OCI-LY7 (cell line): ENCODE measurements around the gene RBM33. TPM values are rescaled to one million over a fixed set of nuclear protein-coding genes. Genes with fewer than 3 reads are reported as not detected.

Source experiments
- BruUV-seq: library from RNA; stranded (reverse); fragments of 400-500 nt; replicated peaks from 2 replicates; lab custom pipeline; 2021; lab: Mats Ljungman, UMichigan
- CTCF ChIA-PET: fragments of 300-600 bp; sonication (Branson Sonifier 250); formaldehyde crosslinking; loops from one replicate; lab custom pipeline; 2022; ENCODE audit warnings: antibody characterized with exemption; ENCODE audit not compliant: unreplicated experiment; lab: Charles Lee
- POLR2A ChIA-PET: fragments of 300-600 bp; sonication (Branson Sonifier 250); formaldehyde crosslinking; loops from one replicate; lab custom pipeline; 2022; ENCODE audit warnings: antibody characterized with exemption; lab: Charles Lee
- DNase-seq: peaks from one replicate; pipeline ENCODE4 v3.0.0-alpha.2; 2015; ENCODE audit warnings: low spot score
- H2AFZ ChIP-seq: fragments of 200-600 bp; sonication (generic), shearing (Covaris generic); 2 replicates; pipeline ENCODE4 v1.6.1; 2014; ENCODE audit warnings: mild to moderate bottlenecking, antibody characterized with exemption, low read length, moderate library complexity
- H3K27ac ChIP-seq: fragments of 200-600 bp; sonication (generic); 2 replicates; pipeline ENCODE4 v1.5.1; 2014; ENCODE audit warnings: mixed run types, low read depth, mild to moderate bottlenecking, moderate library complexity, low read length, inconsistent platforms; ENCODE audit not compliant: poor library complexity, severe bottlenecking
- H3K36me3 ChIP-seq: fragments of 200-600 bp; sonication (generic); 2 replicates; pipeline ENCODE4 v1.6.1; 2014; ENCODE audit warnings: mild to moderate bottlenecking, antibody characterized with exemption, low read length, moderate library complexity, mixed read lengths; ENCODE audit not compliant: insufficient read depth
- H3K4me1 ChIP-seq: fragments of 200-600 bp; sonication (generic); 2 replicates; pipeline ENCODE4 v1.5.1; 2014; ENCODE audit warnings: mild to moderate bottlenecking, low read length; ENCODE audit not compliant: insufficient read depth, poor library complexity, severe bottlenecking
- H3K4me2 ChIP-seq: fragments of 200-600 bp; sonication (generic); 2 replicates; pipeline ENCODE4 v1.6.1; 2014; ENCODE audit warnings: mild to moderate bottlenecking, low read length
- H3K4me3 ChIP-seq: fragments of 200-600 bp; sonication (generic); 2 replicates; pipeline ENCODE4 v1.5.1; 2014; ENCODE audit warnings: mild to moderate bottlenecking, low read depth, low read length; ENCODE audit not compliant: poor library complexity, severe bottlenecking
- H3K79me2 ChIP-seq: fragments of 200-600 bp; sonication (generic); 2 replicates; pipeline ENCODE4 v1.6.1; 2016; ENCODE audit warnings: low read depth, mild to moderate bottlenecking, low read length, moderate library complexity, mixed read lengths; ENCODE audit not compliant: insufficient read depth
- H3K9me2 ChIP-seq: fragments of 200-600 bp; sonication (generic); 2 replicates; pipeline ENCODE4 v1.6.1; 2016; ENCODE audit warnings: mild to moderate bottlenecking, low read length, mixed read lengths; ENCODE audit not compliant: insufficient read depth
- H3K9me3 ChIP-seq: fragments of 200-600 bp; sonication (generic); 2 replicates; pipeline ENCODE4 v1.6.1; 2014; ENCODE audit warnings: mild to moderate bottlenecking, mixed run types, low read length, mixed read lengths
- H4K20me1 ChIP-seq: fragments of 200-600 bp; sonication (generic); 2 replicates; pipeline ENCODE4 v1.6.1; 2014; ENCODE audit warnings: mild to moderate bottlenecking, antibody characterized with exemption, low read length, moderate library complexity, mixed read lengths; ENCODE audit not compliant: insufficient read depth
- EZH2phosphoT487 ChIP-seq: fragments of 200-600 bp; sonication (generic); IDR thresholded peaks from 2 replicates; pipeline ENCODE4 v1.6.1; 2018; ENCODE audit warnings: low read depth, borderline replicate concordance, mild to moderate bottlenecking, mixed run types, antibody characterized with exemption, low read length, moderate library complexity, mixed read lengths
- intact Hi-C: fragments of 100-400 bp; cut with micrococcal nuclease; formaldehyde crosslinking; loops from one replicate; pipeline ENCODE4 v1.10.0; 2022; ENCODE audit not compliant: unreplicated experiment
- total RNA-seq, 2 experiments: library from RNA; depleted of rRNA in 1 of 2; stranded (reverse); fragments of >200 nt in 1 of 2; shearing (Covaris generic) in 1 of 2; gene quantifications; 2 replicates each; pipeline ENCODE4 v1.2.3, GENCODE V29; 2014 to 2022
- TF ChIP-seq, protein P1 (sequence below): fragments of 200-600 bp; sonication (generic); conservative IDR thresholded peaks from 2 replicates; pipeline ENCODE4 v1.5.1; 2014; ENCODE audit warnings: mild to moderate bottlenecking, antibody characterized with exemption, low read length, moderate library complexity, mixed read lengths

Gene RBM33
- total RNA-seq, 2 experiments from 2014 or later = 67.6 to 127 TPM

DNA sequence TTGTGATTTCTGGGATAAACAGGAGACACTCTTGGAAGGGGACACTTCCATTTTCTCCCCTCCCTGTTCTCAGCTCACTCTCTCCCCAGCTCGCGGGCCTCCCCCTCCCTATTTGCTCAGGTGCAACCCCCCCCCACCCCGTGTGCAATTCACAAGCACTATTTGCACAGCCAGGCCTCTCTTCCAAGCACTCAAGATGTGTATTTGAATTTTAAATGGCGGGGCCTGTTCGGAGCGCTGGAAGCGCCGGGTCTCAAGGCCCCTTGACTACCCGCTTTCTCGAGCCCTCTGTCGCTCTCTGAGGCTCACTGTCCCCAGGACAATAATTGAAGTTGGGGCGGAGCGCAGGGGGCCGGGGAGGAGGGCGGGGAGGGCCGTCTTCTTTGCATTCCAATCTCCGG is 160.0 kb downstream of the RBM33 start:
- H2AFZ ChIP-seq = no peak overlapping the region

GRCh38 chr7:155804897-155805825 is 160.7 kb downstream of the RBM33 start:
- no peak overlapping the region for H3K4me2 ChIP-seq
- H3K27ac ChIP-seq = no peak overlapping the region
- H3K9me2 ChIP-seq = no peaks in the 10 kb centered on the region
- no peaks in the 10 kb centered on the region for H3K36me3 ChIP-seq
- no peaks in the 10 kb centered on the region for H3K79me2 ChIP-seq
- no peak overlapping the region for H3K4me3 ChIP-seq
- H3K9me3 ChIP-seq = no peaks in the 10 kb centered on the region
- no peak for TF ChIP-seq EZH2phosphoT487
- TF ChIP-seq, protein P1, sequence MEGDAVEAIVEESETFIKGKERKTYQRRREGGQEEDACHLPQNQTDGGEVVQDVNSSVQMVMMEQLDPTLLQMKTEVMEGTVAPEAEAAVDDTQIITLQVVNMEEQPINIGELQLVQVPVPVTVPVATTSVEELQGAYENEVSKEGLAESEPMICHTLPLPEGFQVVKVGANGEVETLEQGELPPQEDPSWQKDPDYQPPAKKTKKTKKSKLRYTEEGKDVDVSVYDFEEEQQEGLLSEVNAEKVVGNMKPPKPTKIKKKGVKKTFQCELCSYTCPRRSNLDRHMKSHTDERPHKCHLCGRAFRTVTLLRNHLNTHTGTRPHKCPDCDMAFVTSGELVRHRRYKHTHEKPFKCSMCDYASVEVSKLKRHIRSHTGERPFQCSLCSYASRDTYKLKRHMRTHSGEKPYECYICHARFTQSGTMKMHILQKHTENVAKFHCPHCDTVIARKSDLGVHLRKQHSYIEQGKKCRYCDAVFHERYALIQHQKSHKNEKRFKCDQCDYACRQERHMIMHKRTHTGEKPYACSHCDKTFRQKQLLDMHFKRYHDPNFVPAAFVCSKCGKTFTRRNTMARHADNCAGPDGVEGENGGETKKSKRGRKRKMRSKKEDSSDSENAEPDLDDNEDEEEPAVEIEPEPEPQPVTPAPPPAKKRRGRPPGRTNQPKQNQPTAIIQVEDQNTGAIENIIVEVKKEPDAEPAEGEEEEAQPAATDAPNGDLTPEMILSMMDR = no peak
- no peak overlapping the region for H2AFZ ChIP-seq
- no peak for DNase-seq
- intact Hi-C loops = no loop called here
- ChIA-PET POLR2A (no interaction called here), CTCF (no interaction called here)
- no TSS peak for BruUV-seq
- no peaks in the 10 kb centered on the region for H4K20me1 ChIP-seq
- H3K4me1 ChIP-seq = no peaks in the 10 kb centered on the region

More for the DNA sequence above, 160.0 kb downstream of the RBM33 start:
- BruUV-seq = no TSS peak
- Histone ChIP-seq H3K79me2 (no peaks in the 10 kb centered on the region), H3K4me2 (no peak overlapping the region), H3K4me1 (no peaks in the 10 kb centered on the region), H3K9me2 (no peaks in the 10 kb centered on the region), H3K36me3 (no peaks in the 10 kb centered on the region), H3K27ac (no peak overlapping the region), H3K4me3 (no peak overlapping the region), H4K20me1 (no peaks in the 10 kb centered on the region), H3K9me3 (no peaks in the 10 kb centered on the region)
- intact Hi-C loops = no loop called here
- TF ChIP-seq EZH2phosphoT487 = no peak
- TF ChIP-seq, protein P1 = no peak
- CTCF ChIA-PET = no interaction called here
- POLR2A ChIA-PET = no interaction called here
- DNase-seq = no peak

DNA sequence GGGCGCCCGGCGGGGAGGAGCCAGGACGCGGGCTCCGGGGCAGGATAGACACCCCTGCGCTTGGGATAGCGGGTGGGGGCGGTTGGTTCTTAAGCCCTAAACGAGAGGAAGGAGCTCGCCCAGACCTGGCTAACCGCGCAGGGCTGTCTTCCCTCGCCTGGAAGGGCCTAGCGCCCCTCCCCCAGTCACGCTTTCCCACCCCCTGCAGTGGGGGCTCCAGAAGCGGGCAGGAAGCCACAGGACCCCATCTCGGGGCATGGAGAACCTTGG is 161.3 kb downstream of the RBM33 start:
- DNase-seq = no peak
- H3K79me2 ChIP-seq = no peaks in the 10 kb centered on the region
- ChIA-PET CTCF (no interaction called here), POLR2A (no interaction called here)
- no TSS peak for BruUV-seq
- no peak overlapping the region for H3K27ac ChIP-seq
- H3K36me3 ChIP-seq = no peaks in the 10 kb centered on the region
- H3K9me2 ChIP-seq = no peaks in the 10 kb centered on the region
- TF ChIP-seq, protein P1 = no peak
- no peak for TF ChIP-seq EZH2phosphoT487
- no peaks in the 10 kb centered on the region for H3K9me3 ChIP-seq
- H3K4me2 ChIP-seq = no peak overlapping the region
- no peak overlapping the region for H3K4me3 ChIP-seq
- no peaks in the 10 kb centered on the region for H3K4me1 ChIP-seq
- no peak overlapping the region for H2AFZ ChIP-seq
- intact Hi-C loops = no loop called here
- no peaks in the 10 kb centered on the region for H4K20me1 ChIP-seq
